Prostate gland (tissue), 2 donors: Measurements from ENCODE around the gene SUSD2. TPM values are rescaled to one million over a fixed set of nuclear protein-coding genes. Genes with fewer than 3 reads are reported as not detected.

Experiments
- DNase-seq: peaks from one replicate; pipeline ENCODE4 v3.0.0-alpha.2; 2019; ENCODE audit warnings: low spot score
- H3K27ac ChIP-seq, 2 donors: fragments of 200-600 bp; sonication (generic); 2 replicates each; pipeline ENCODE4 v1.5.1; 2017 to 2019
- H3K27me3 ChIP-seq: fragments of 200-600 bp; sonication (generic); replicated peaks from 2 replicates; pipeline ENCODE4 v1.5.1; 2019; ENCODE audit not compliant: insufficient read depth
- H3K36me3 ChIP-seq, 2 donors: fragments of 200-600 bp; sonication (generic); 1 replicate in 1 of 2; 2 replicates in 1 of 2; pipeline versions ENCODE4 v1.5.1 to v1.8.1; 2017 to 2019
- H3K4me1 ChIP-seq: fragments of 200-600 bp; sonication (generic); replicated peaks from 2 replicates; pipeline ENCODE4 v1.5.1; 2019
- H3K4me3 ChIP-seq, 2 donors: fragments of 200-600 bp; sonication (generic); 2 replicates each; pipeline ENCODE4 v1.5.1; 2017 to 2019
- H3K9me3 ChIP-seq: fragments of 200-600 bp; sonication (generic); 2 replicates; pipeline ENCODE4 v1.5.1; 2017
- CTCF ChIP-seq, 4 experiments: fragments of 200-600 bp in 2 of 4; fragments of 450-650 bp in 2 of 4; sonication (generic) in 2 of 4; IDR thresholded peaks; 1 replicate in 3 of 4; 2 replicates in 1 of 4; pipeline ENCODE4 v1.5.1; 2016 to 2019; ENCODE audit warnings: antibody characterized with exemption in 4 of 4, mild to moderate bottlenecking in 2 of 4, moderate library complexity in 2 of 4
- POLR2A ChIP-seq: fragments of 450-650 bp; IDR thresholded peaks from one replicate; pipeline ENCODE4 v1.6.1; 2016; ENCODE audit warnings: antibody characterized with exemption, mild to moderate bottlenecking
- POLR2AphosphoS5 ChIP-seq: sonication (generic); formaldehyde crosslinking; IDR thresholded peaks from one replicate; pipeline ENCODE4 v1.6.1; 2017; ENCODE audit warnings: antibody characterized with exemption
- WGBS: methylation state at CpG from one replicate; pipeline ENCODE4 v1.1.5; 2018; 5-methylcytosine and 5-hydroxymethylcytosine counted together
- intact Hi-C: fragments of 100-400 bp; cut with DNase I; formaldehyde crosslinking; loops from one replicate; pipeline ENCODE4 v1.14.2; 2022
- total RNA-seq, 2 donors: library from RNA; depleted of rRNA; stranded (reverse); fragments of >200 nt; gene quantifications; one replicate each; pipeline ENCODE4 v1.1.0, GENCODE V29; 2016

SUSD2 gene
- total RNA-seq, 2 donors from 2014 or later: 7.8 to 9.3 TPM

DNA sequence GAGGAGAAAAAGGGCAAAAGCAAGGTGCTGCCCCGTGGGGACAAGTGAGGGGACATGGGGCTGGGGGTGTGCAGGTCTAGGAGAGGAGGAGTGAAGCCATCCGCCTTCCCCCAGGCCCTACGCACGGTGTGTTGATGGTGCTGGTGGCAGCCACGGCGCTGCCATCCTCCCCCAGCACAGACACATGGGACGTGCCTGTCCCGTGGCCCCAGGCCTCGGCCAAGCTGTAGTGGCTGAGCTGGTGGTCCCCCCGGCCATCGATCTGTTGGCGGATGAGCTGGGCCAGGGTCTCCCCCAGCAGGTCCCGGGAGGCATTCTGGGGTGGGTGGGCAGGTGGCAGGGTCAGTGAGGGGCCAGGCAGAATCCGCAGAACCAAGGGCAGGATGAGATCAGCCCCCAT lies 44.7 kb downstream of the SUSD2 start:
- no peaks in the 10 kb centered on the region for H3K9me3 ChIP-seq
- intact Hi-C loops: no loop called here
- 91% methylated on average over 14 of the region's 14 CpGs for WGBS

DNA sequence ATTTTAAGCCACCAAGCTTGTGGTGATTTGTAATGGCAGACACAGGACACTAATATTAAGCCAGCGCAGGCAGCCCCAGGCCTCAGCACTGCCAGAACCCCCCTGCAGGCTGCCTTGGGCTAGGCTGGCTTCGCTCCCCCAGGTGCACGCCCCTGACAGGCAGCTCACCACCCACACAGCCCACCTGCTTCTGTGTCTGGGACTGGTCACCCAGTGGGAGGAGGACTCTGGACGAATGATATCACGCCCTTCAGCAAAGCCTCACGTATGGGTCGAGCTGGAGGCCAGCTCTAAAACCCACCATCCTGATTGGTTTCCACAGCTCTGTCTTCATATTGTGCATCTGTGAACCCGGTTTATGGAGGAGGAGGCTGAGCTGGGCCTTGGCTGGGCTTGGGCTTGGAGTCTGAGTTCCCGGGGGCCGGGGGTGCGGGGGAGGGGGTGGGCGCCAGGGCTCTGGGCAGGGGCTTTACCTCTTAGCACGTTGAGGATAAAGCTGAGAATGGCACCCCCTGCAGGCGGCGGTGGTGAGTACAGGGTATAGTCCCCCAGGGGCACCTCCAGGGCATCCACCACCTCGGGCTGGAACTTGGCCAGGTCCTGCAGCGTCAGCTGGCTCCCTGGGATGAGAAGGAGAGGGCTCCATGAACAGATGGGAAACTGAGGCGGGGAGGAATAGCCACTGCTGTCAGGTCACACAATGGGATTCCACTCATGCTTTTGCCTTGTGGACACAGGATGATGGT lies 49.8 kb downstream of the SUSD2 start:
- Histone ChIP-seq H3K27me3 (no peaks in the 10 kb centered on the region), H3K4me1 (no peaks in the 10 kb centered on the region), H3K9me3 (no peaks in the 10 kb centered on the region), H3K27ac (no peak overlapping the region), H3K36me3 (no peaks in the 10 kb centered on the region), H3K4me3 (no peak overlapping the region)
- no peak for DNase-seq
- intact Hi-C loops: no loop called here
- WGBS: 67% methylated on average over 12 of the region's 18 CpGs
- TF ChIP-seq POLR2AphosphoS5 (no peak), CTCF (IDR thresholded peaks at IDR 0.05) (peak in 2 of 4 experiments; percentile 11 to 19)

More for the DNA sequence above, 44.7 kb downstream of the SUSD2 start:
- H3K4me3 ChIP-seq: no peak overlapping the region
- no peaks in the 10 kb centered on the region for H3K36me3 ChIP-seq
- no peak for TF ChIP-seq POLR2A
- no peak overlapping the region for H3K27ac ChIP-seq
- no peak for DNase-seq
- H3K4me1 ChIP-seq: no peaks in the 10 kb centered on the region
- no peaks in the 10 kb centered on the region for H3K27me3 ChIP-seq

DNA sequence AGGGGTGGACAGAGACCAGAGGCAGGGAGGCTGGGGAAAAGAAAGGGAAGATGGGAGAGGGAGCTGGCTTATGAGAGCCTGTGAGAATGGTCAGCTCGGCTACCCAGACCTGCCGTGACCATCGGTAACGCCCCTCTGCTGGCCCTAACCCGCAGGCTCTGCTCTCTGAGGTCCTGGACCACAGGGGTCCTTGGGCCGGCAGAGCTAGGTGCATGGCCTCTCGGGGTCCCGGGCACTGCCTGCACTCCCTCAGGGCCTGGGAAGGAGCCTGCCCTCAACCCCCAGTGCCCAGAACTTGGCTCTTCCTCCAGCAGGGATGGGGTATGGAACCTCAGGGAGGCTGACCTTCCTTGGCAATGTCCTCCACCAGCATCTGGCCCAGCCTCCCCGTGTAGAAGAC lies 50.4 kb downstream of the SUSD2 start:
- intact Hi-C loops: no loop called here
- no peak overlapping the region for H3K4me3 ChIP-seq
- no peak for DNase-seq
- TF ChIP-seq CTCF (IDR thresholded peaks at IDR 0.05) (no peak), POLR2A (no peak), POLR2AphosphoS5 (no peak)
- no peaks in the 10 kb centered on the region for H3K27me3 ChIP-seq
- H3K4me1 ChIP-seq: no peaks in the 10 kb centered on the region
- H3K36me3 ChIP-seq: no peaks in the 10 kb centered on the region
- WGBS: 93% methylated on average over 7 of the region's 9 CpGs
- H3K9me3 ChIP-seq: no peaks in the 10 kb centered on the region
- no peak overlapping the region for H3K27ac ChIP-seq

GRCh38 chr22:24232124-24232523 lies 50.8 kb downstream of the SUSD2 start:
- no peak for DNase-seq
- H3K27ac ChIP-seq: no peak overlapping the region
- no peaks in the 10 kb centered on the region for H3K36me3 ChIP-seq
- 93% methylated on average over 3 of the region's 6 CpGs for WGBS
- H3K27me3 ChIP-seq: no peaks in the 10 kb centered on the region
- TF ChIP-seq CTCF (IDR thresholded peaks at IDR 0.05) (no peak), POLR2AphosphoS5 (no peak), POLR2A (no peak)
- H3K9me3 ChIP-seq: no peaks in the 10 kb centered on the region
- intact Hi-C loops: no loop called here
- H3K4me1 ChIP-seq: no peaks in the 10 kb centered on the region
- H3K4me3 ChIP-seq: no peak overlapping the region

GRCh38 chr22:24232725-24233124 lies 51.4 kb downstream of the SUSD2 start:
- WGBS: 94% methylated on average over 15 of the region's 15 CpGs
- Histone ChIP-seq H3K4me3 (no peak overlapping the region), H3K27ac (no peak overlapping the region), H3K27me3 (no peaks in the 10 kb centered on the region), H3K9me3 (no peaks in the 10 kb centered on the region), H3K4me1 (no peaks in the 10 kb centered on the region), H3K36me3 (no peaks in the 10 kb centered on the region)
- no peak for TF ChIP-seq POLR2AphosphoS5
- no peak for TF ChIP-seq CTCF (IDR thresholded peaks at IDR 0.05)
- TF ChIP-seq POLR2A: no peak
- DNase-seq: no peak
- intact Hi-C loops: no loop called here
